HCT116 (cell line): ENCODE measurements around the gene COMMD10. TPM values are rescaled to one million over a fixed set of nuclear protein-coding genes. Genes with fewer than 3 reads are reported as not detected.

ENCODE experiments used
- ATAC-seq: fragments of 200-7000 bp; cut with Tn5 transposase; 2 replicates; pipeline ENCODE4 v1.9.1; 2020; ENCODE audit warnings: mild to moderate bottlenecking, moderate library complexity
- BruUV-seq: library from RNA; stranded (reverse); fragments of 400-500 nt; replicated peaks from 2 replicates; lab custom pipeline; 2021; lab: Mats Ljungman, UMichigan
- CTCF ChIA-PET: fragments of 300-600 bp; sonication (Branson Sonifier 250); formaldehyde crosslinking; loops from one replicate; lab custom pipeline; 2021; ENCODE audit warnings: antibody characterized with exemption; lab: Charles Lee
- POLR2A ChIA-PET: fragments of 300-600, 350-600 bp; sonication (Branson Sonifier 250); formaldehyde crosslinking; loops from one replicate; lab custom pipeline; 2021; ENCODE audit warnings: antibody characterized with exemption; lab: Charles Lee
- RAD21 ChIA-PET, 2 experiments: fragments of 300-600 bp; sonication (Branson Sonifier 250); formaldehyde crosslinking; loops; one replicate each; lab custom pipeline; 2023; ENCODE audit warnings: low total read pairs in 2 of 2; ENCODE audit not compliant: uncharacterized antibody in 2 of 2, unreplicated experiment in 2 of 2, low non-redundant PET in 1 of 2; lab: Charles Lee
- DNase-seq: peaks from one replicate; pipeline ENCODE4 v3.0.0-alpha.2; 2010; ENCODE audit warnings: low read depth, low spot score
- H2AFZ ChIP-seq: fragments of 200-600 bp; shearing (Covaris generic), sonication (generic); 2 replicates; pipeline ENCODE4 v1.6.1; 2017; ENCODE audit warnings: low read depth, mixed run types, mixed read lengths, antibody characterized with exemption, low read length; ENCODE audit not compliant: poor library complexity, severe bottlenecking
- H3K27ac ChIP-seq: 2 replicates; pipeline ENCODE4 v1.5.1; 2012; ENCODE audit warnings: low read depth, low read length
- H3K27me3 ChIP-seq: fragments of 200-600 bp; sonication (generic); 2 replicates; pipeline ENCODE4 v1.6.1; 2016; ENCODE audit warnings: mixed run types, low read length, mixed read lengths; ENCODE audit not compliant: insufficient read depth
- H3K36me3 ChIP-seq, 2 experiments: fragments of 200-500 bp in 1 of 2; fragments of 200-600 bp in 1 of 2; sonication (Bioruptor generic) in 1 of 2; sonication (generic) in 1 of 2; 2 replicates each; pipeline versions ENCODE4 v1.5.1 to v1.6.1; 2014 to 2016; ENCODE audit warnings: low read length in 2 of 2, inconsistent platforms in 1 of 2, mixed read lengths in 1 of 2, mixed run types in 1 of 2; ENCODE audit not compliant: insufficient read depth in 2 of 2, control insufficient read depth in 1 of 2
- H3K4me1 ChIP-seq, 2 experiments: fragments of 200-600 bp in 1 of 2; sonication (generic) in 1 of 2; 2 replicates each; pipeline versions ENCODE4 v1.5.1 to v1.6.1; 2012 to 2017; ENCODE audit warnings: low read length in 2 of 2, inconsistent platforms in 1 of 2, mild to moderate bottlenecking in 1 of 2, mixed read lengths in 1 of 2, mixed run types in 1 of 2, moderate library complexity in 1 of 2; ENCODE audit not compliant: insufficient read depth in 2 of 2, control insufficient read depth in 1 of 2
- H3K4me2 ChIP-seq: fragments of 200-600 bp; sonication (generic); 2 replicates; pipeline ENCODE4 v1.6.1; 2017; ENCODE audit warnings: mixed run types, low read length, mixed read lengths
- H3K4me3 ChIP-seq, 2 experiments: fragments of 200-600 bp in 1 of 2; sonication (generic) in 1 of 2; replicated peaks in 1 of 2; 2 replicates each; pipeline ENCODE4 v1.5.1; 2011 to 2016; ENCODE audit warnings: low read length in 2 of 2, control low read depth in 1 of 2, low read depth in 1 of 2, mild to moderate bottlenecking in 1 of 2, mixed read lengths in 1 of 2, mixed run types in 1 of 2
- H3K79me2 ChIP-seq: fragments of 200-600 bp; sonication (generic); 2 replicates; pipeline ENCODE4 v1.6.1; 2017; ENCODE audit warnings: mild to moderate bottlenecking, mixed run types, low read length, moderate library complexity, mixed read lengths; ENCODE audit not compliant: insufficient read depth
- H3K9ac ChIP-seq: fragments of 200-600 bp; sonication (generic); 2 replicates; pipeline ENCODE4 v1.6.1; 2016; ENCODE audit warnings: low read length, mixed read lengths
- H3K9me2 ChIP-seq: fragments of 200-600 bp; sonication (generic), shearing (Covaris generic); 2 replicates; pipeline ENCODE4 v1.6.1; 2017; ENCODE audit warnings: mixed run types, mild to moderate bottlenecking, moderate library complexity; ENCODE audit not compliant: insufficient read depth
- H3K9me3 ChIP-seq, 2 experiments: fragments of 200-500 bp in 1 of 2; fragments of 200-600 bp in 1 of 2; sonication (Bioruptor generic) in 1 of 2; sonication (generic) in 1 of 2; 2 replicates each; pipeline ENCODE4 v1.6.1; 2014 to 2017; ENCODE audit warnings: low read length in 2 of 2, mixed read lengths in 2 of 2, inconsistent platforms in 1 of 2, low read depth in 1 of 2, mild to moderate bottlenecking in 1 of 2, mixed run types in 1 of 2, moderate library complexity in 1 of 2; ENCODE audit not compliant: control insufficient read depth in 1 of 2, insufficient read depth in 1 of 2
- H4K20me1 ChIP-seq: fragments of 200-600 bp; sonication (generic), shearing (Covaris generic); 2 replicates; pipeline ENCODE4 v1.6.1; 2017; ENCODE audit warnings: mixed run types, mild to moderate bottlenecking, moderate library complexity; ENCODE audit not compliant: insufficient read depth
- ATF3 ChIP-seq: IDR thresholded peaks from 2 replicates; pipeline ENCODE4 v1.6.1; 2012
- EGR1 ChIP-seq: IDR thresholded peaks from 2 replicates; pipeline ENCODE4 v1.6.1; 2012; ENCODE audit warnings: low read depth
- EZH2 ChIP-seq: fragments of 200-600 bp; sonication (generic); IDR thresholded peaks from 2 replicates; pipeline ENCODE4 v1.6.1; 2017; ENCODE audit warnings: antibody characterized with exemption, mixed run types
- EZH2phosphoT487 ChIP-seq: fragments of 200-600 bp; IDR thresholded peaks from 2 replicates; pipeline ENCODE4 v1.6.1; 2018; ENCODE audit warnings: antibody characterized with exemption, borderline replicate concordance
- FOSL1 ChIP-seq: IDR thresholded peaks from 2 replicates; pipeline ENCODE4 v1.6.1; 2012; ENCODE audit warnings: low read depth
- POLR2AphosphoS5 ChIP-seq: IDR thresholded peaks from 2 replicates; pipeline ENCODE4 v1.6.1; 2011; ENCODE audit warnings: mild to moderate bottlenecking, low read depth, low read length, moderate library complexity
- RAD21 ChIP-seq: IDR thresholded peaks from 2 replicates; pipeline ENCODE4 v1.6.1; 2012; ENCODE audit warnings: low read depth, mild to moderate bottlenecking
- SRF ChIP-seq: IDR thresholded peaks from 2 replicates; pipeline ENCODE4 v1.6.1; 2012; ENCODE audit warnings: low read depth
- TCF7L2 ChIP-seq: IDR thresholded peaks from 2 replicates; pipeline ENCODE4 v1.7.0; 2011; ENCODE audit warnings: borderline replicate concordance, inconsistent platforms; ENCODE audit not compliant: insufficient read depth, insufficient read length; ENCODE audit errors: extremely low read depth
- YY1 ChIP-seq: IDR thresholded peaks from 2 replicates; pipeline ENCODE4 v1.6.1; 2011; ENCODE audit warnings: low read length, low read depth, moderate library complexity, mild to moderate bottlenecking; ENCODE audit not compliant: insufficient replicate concordance; ENCODE audit errors: extremely low read depth
- ZFX ChIP-seq: fragments of 450-650 bp; IDR thresholded peaks from 2 replicates; pipeline ENCODE4 v1.6.1; 2017
- ZNF274 ChIP-seq: fragments of 200-500 bp; sonication (Bioruptor generic); IDR thresholded peaks from 2 replicates; pipeline ENCODE4 v1.6.1; 2014; ENCODE audit warnings: mild to moderate bottlenecking, low read depth, low read length, inconsistent platforms
- intact Hi-C: fragments of 100-400 bp; cut with micrococcal nuclease; formaldehyde crosslinking; loops from 2 replicates; pipeline ENCODE4 v1.10.0; 2022
- total RNA-seq: library from RNA; stranded (reverse); gene quantifications from one replicate; pipeline ENCODE4 v1.2.1, GENCODE V29; 2021; ENCODE audit not compliant: unreplicated experiment
- TF ChIP-seq, protein P1 (sequence below): IDR thresholded peaks from 2 replicates; pipeline ENCODE4 v1.6.1; 2011; ENCODE audit warnings: mild to moderate bottlenecking, low read length, moderate library complexity; ENCODE audit not compliant: insufficient replicate concordance; ENCODE audit errors: extremely low read depth
- TF ChIP-seq, protein P2 (sequence below), 3 experiments: fragments of 200-600 bp in 1 of 3; sonication (generic) in 1 of 3; IDR thresholded peaks in 2 of 3; conservative IDR thresholded peaks in 1 of 3; 2 replicates each; pipeline ENCODE4 v1.5.1; 2012 to 2017; ENCODE audit warnings: low read depth in 2 of 3, low read length in 2 of 3, antibody characterized with exemption in 1 of 3, borderline replicate concordance in 1 of 3, control low read depth in 1 of 3, mild to moderate bottlenecking in 1 of 3, mixed read lengths in 1 of 3, mixed run types in 1 of 3, moderate library complexity in 1 of 3; ENCODE audit not compliant: insufficient read depth in 1 of 3

Gene COMMD10
- total RNA-seq, 1 experiment from 2014 or later = 35.3 TPM

DNA sequence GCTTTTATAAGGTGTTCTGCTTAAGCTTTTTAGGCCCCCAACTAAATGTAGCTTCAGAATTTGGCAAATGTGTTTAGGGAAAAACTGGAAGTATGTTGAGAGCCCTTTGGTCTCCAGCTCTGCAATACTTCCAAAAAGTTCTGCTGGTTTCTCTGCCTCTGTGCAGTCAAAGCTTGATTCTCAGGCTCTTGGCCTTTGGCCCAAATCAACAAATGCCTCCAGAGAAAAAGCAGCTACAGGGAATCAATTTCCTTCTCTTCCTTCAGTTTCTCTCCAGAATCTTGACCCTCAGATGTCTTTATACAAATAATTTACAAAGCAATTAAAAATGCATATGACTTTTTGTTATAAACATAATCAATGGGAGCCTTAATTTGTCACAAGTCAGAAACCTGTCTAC, 235.7 kb downstream of the COMMD10 start:
- Histone ChIP-seq H2AFZ (no peak overlapping the region), H3K27ac (no peak overlapping the region), H3K4me2 (no peak overlapping the region), H3K27me3 (no peaks in the 10 kb centered on the region), H3K79me2 (no peaks in the 10 kb centered on the region), H3K9ac (no peak overlapping the region), H3K4me1 (no peaks in the 10 kb centered on the region), H3K36me3 (no peaks in the 10 kb centered on the region), H3K9me2 (no peaks in the 10 kb centered on the region), H3K9me3 (no peaks in the 10 kb centered on the region), H4K20me1 (no peaks in the 10 kb centered on the region), H3K4me3 (no peak overlapping the region)
- CTCF ChIA-PET = no interaction called here
- no TSS peak for BruUV-seq
- ATAC-seq = no peak
- POLR2A ChIA-PET = no interaction called here
- RAD21 ChIA-PET = no interaction called here
- no peak for DNase-seq
- no peak for TF ChIP-seq FOSL1
- no peak for TF ChIP-seq TCF7L2
- TF ChIP-seq EZH2phosphoT487 = no peak
- no peak for TF ChIP-seq ZNF274
- TF ChIP-seq, protein P1, sequence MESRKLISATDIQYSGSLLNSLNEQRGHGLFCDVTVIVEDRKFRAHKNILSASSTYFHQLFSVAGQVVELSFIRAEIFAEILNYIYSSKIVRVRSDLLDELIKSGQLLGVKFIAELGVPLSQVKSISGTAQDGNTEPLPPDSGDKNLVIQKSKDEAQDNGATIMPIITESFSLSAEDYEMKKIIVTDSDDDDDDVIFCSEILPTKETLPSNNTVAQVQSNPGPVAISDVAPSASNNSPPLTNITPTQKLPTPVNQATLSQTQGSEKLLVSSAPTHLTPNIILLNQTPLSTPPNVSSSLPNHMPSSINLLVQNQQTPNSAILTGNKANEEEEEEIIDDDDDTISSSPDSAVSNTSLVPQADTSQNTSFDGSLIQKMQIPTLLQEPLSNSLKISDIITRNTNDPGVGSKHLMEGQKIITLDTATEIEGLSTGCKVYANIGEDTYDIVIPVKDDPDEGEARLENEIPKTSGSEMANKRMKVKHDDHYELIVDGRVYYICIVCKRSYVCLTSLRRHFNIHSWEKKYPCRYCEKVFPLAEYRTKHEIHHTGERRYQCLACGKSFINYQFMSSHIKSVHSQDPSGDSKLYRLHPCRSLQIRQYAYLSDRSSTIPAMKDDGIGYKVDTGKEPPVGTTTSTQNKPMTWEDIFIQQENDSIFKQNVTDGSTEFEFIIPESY = no peak
- no peak for TF ChIP-seq ZFX
- intact Hi-C loops = no loop called here

- Histone ChIP-seq H3K4me2 (no peak overlapping the region), H3K27me3 (no peaks in the 10 kb centered on the region), H3K27ac (no peak overlapping the region), H3K9me2 (no peaks in the 10 kb centered on the region), H3K9me3 (peaks cover 0 to 2% of the 10 kb centered on the region in 2 experiments; a peak in 2 of 4 replicates), H3K36me3 (no peaks in the 10 kb centered on the region), H3K4me3 (no peak overlapping the region), H3K9ac (no peak overlapping the region), H2AFZ (no peak overlapping the region), H3K4me1 (no peaks in the 10 kb centered on the region), H4K20me1 (no peaks in the 10 kb centered on the region), H3K79me2 (no peaks in the 10 kb centered on the region)
- CTCF ChIA-PET = no interaction called here
- POLR2A ChIA-PET = no interaction called here
- intact Hi-C loops = no loop called here
- RAD21 ChIA-PET = no interaction called here
- ATAC-seq (no peak), DNase-seq (no peak)
- no TSS peak for BruUV-seq
- no peak for TF ChIP-seq EZH2
- no peak for TF ChIP-seq EGR1
- TF ChIP-seq ZNF274 = no peak
- TF ChIP-seq, protein P2, sequence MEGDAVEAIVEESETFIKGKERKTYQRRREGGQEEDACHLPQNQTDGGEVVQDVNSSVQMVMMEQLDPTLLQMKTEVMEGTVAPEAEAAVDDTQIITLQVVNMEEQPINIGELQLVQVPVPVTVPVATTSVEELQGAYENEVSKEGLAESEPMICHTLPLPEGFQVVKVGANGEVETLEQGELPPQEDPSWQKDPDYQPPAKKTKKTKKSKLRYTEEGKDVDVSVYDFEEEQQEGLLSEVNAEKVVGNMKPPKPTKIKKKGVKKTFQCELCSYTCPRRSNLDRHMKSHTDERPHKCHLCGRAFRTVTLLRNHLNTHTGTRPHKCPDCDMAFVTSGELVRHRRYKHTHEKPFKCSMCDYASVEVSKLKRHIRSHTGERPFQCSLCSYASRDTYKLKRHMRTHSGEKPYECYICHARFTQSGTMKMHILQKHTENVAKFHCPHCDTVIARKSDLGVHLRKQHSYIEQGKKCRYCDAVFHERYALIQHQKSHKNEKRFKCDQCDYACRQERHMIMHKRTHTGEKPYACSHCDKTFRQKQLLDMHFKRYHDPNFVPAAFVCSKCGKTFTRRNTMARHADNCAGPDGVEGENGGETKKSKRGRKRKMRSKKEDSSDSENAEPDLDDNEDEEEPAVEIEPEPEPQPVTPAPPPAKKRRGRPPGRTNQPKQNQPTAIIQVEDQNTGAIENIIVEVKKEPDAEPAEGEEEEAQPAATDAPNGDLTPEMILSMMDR (IDR thresholded peaks at IDR 0.05 in 2 of 3, conservative IDR thresholded peaks at IDR 0.05 in 1 of 3; ENCODE audit: borderline replicate concordance in 1 of 3, insufficient read depth in 1 of 3, low read depth in 2 of 3, low read length in 2 of 3) = no peak
- TF ChIP-seq SRF = no peak
- no peak for TF ChIP-seq YY1
- no peak for TF ChIP-seq ATF3
- TF ChIP-seq RAD21 = no peak
- TF ChIP-seq ZFX = no peak
- no peak for TF ChIP-seq POLR2AphosphoS5
- no peak for TF ChIP-seq TCF7L2
Measured at GRCh38 chr5:116329503-116329902, 244.7 kb downstream of the COMMD10 start.
